IMR-90 (cell line): ENCODE measurements around the gene AMBRA1. TPM values are rescaled to one million over a fixed set of nuclear protein-coding genes. Genes with fewer than 3 reads are reported as not detected.

ENCODE experiments used
- ATAC-seq: fragments of 200-7000 bp; cut with Tn5 transposase; 2 replicates; pipeline ENCODE4 v1.9.1; 2020; ENCODE audit warnings: low read depth, mild to moderate bottlenecking, moderate library complexity
- BruUV-seq: library from RNA; stranded (reverse); fragments of 400-500 nt; replicated peaks from 2 replicates; lab custom pipeline; 2021; lab: Mats Ljungman, UMichigan
- CTCF ChIA-PET: fragments of 300-600 bp; formaldehyde crosslinking; extraction: SDS; loops from one replicate; lab custom pipeline; 2021; ENCODE audit warnings: antibody characterized with exemption; lab: Yijun Ruan, JAX
- POLR2A ChIA-PET: fragments of 300-600 bp; sonication (Branson Sonifier 250); formaldehyde crosslinking; loops from one replicate; lab custom pipeline; 2022; ENCODE audit warnings: antibody characterized with exemption; ENCODE audit not compliant: unreplicated experiment; lab: Charles Lee
- DNase-seq: peaks from one replicate; pipeline ENCODE4 v3.0.0; 2013
- H2AFZ ChIP-seq: replicated peaks from 2 replicates; pipeline ENCODE3; 2013; ENCODE audit warnings: low read length, mild to moderate bottlenecking; ENCODE audit not compliant: poor library complexity
- H2AK5ac ChIP-seq: 2 replicates; pipeline ENCODE4 v1.6.1; 2013; ENCODE audit warnings: low read depth, low read length, inconsistent platforms
- H2AK9ac ChIP-seq: replicated peaks from 2 replicates; pipeline ENCODE3; 2013; ENCODE audit warnings: mild to moderate bottlenecking, low read depth, low read length, moderate library complexity; ENCODE audit not compliant: poor library complexity
- H2BK120ac ChIP-seq: 2 replicates; pipeline ENCODE4 v1.6.1; 2013; ENCODE audit warnings: low read depth, low read length, inconsistent platforms
- H2BK15ac ChIP-seq: 3 replicates; pipeline ENCODE4 v1.6.1; 2013; ENCODE audit warnings: low read depth, low read length, inconsistent platforms
- H2BK20ac ChIP-seq: 2 replicates; pipeline ENCODE4 v1.6.1; 2013; ENCODE audit warnings: low read depth, mild to moderate bottlenecking, inconsistent platforms, low read length, moderate library complexity
- H2BK5ac ChIP-seq: 2 replicates; pipeline ENCODE4 v1.6.1; 2013; ENCODE audit warnings: mild to moderate bottlenecking, low read depth, low read length, inconsistent platforms; ENCODE audit not compliant: poor library complexity, severe bottlenecking
- H3K14ac ChIP-seq: replicated peaks from 2 replicates; pipeline ENCODE4 v1.6.1; 2013; ENCODE audit warnings: low read depth, low read length, inconsistent platforms
- H3K18ac ChIP-seq: 2 replicates; pipeline ENCODE4 v1.6.1; 2013; ENCODE audit warnings: low read depth, low read length, control low read depth
- H3K23ac ChIP-seq: 2 replicates; pipeline ENCODE4 v1.6.1; 2013; ENCODE audit warnings: low read depth, low read length, inconsistent platforms
- H3K27ac ChIP-seq: 2 replicates; pipeline ENCODE4 v1.5.1; 2013; ENCODE audit warnings: mild to moderate bottlenecking, control low read depth, low read length; ENCODE audit not compliant: insufficient read depth
- H3K27me3 ChIP-seq: 2 replicates; pipeline ENCODE4 v1.6.1; 2013; ENCODE audit warnings: low read length; ENCODE audit not compliant: control insufficient read depth, insufficient read depth
- H3K36me3 ChIP-seq: 2 replicates; pipeline ENCODE4 v1.6.1; 2013; ENCODE audit warnings: low read length, mixed read lengths; ENCODE audit not compliant: control insufficient read depth, insufficient read depth
- H3K4ac ChIP-seq: 2 replicates; pipeline ENCODE4 v1.6.1; 2013; ENCODE audit warnings: low read depth, low read length, inconsistent platforms
- H3K4me1 ChIP-seq: 2 replicates; pipeline ENCODE4 v1.6.1; 2013; ENCODE audit warnings: low read length, mixed read lengths; ENCODE audit not compliant: control insufficient read depth, insufficient read depth
- H3K4me2 ChIP-seq: 2 replicates; pipeline ENCODE4 v1.6.1; 2013; ENCODE audit warnings: low read depth, mild to moderate bottlenecking, control low read depth, low read length, moderate library complexity
- H3K4me3 ChIP-seq: 2 replicates; pipeline ENCODE4 v1.5.1; 2013; ENCODE audit warnings: low read depth, mild to moderate bottlenecking, control low read depth, low read length, moderate library complexity; ENCODE audit not compliant: insufficient read depth
- H3K56ac ChIP-seq: 2 replicates; pipeline ENCODE4 v1.6.1; 2013; ENCODE audit warnings: low read length, inconsistent platforms; ENCODE audit not compliant: insufficient read depth; ENCODE audit errors: extremely low read depth
- H3K79me1 ChIP-seq, 2 experiments: 2 replicates each; pipeline ENCODE4 v1.6.1; 2013; ENCODE audit warnings: low read length in 2 of 2, inconsistent platforms in 1 of 2, low read depth in 1 of 2
- H3K9ac ChIP-seq: 2 replicates; pipeline ENCODE4 v1.6.1; 2013; ENCODE audit warnings: low read depth, low read length, control low read depth
- H3K9me1 ChIP-seq: 2 replicates; pipeline ENCODE4 v1.6.1; 2013; ENCODE audit warnings: low read length, inconsistent platforms; ENCODE audit not compliant: insufficient read depth
- H3K9me3 ChIP-seq: 2 replicates; pipeline ENCODE4 v1.6.1; 2013; ENCODE audit warnings: low read length; ENCODE audit not compliant: control insufficient read depth, insufficient read depth
- H4K20me1 ChIP-seq: 2 replicates; pipeline ENCODE4 v1.6.1; 2013; ENCODE audit warnings: low read length, inconsistent platforms; ENCODE audit not compliant: insufficient read depth
- H4K5ac ChIP-seq: 2 replicates; pipeline ENCODE4 v1.6.1; 2013; ENCODE audit warnings: mild to moderate bottlenecking, low read depth, low read length, control low read depth
- H4K8ac ChIP-seq, 2 experiments: 2 replicates each; pipeline ENCODE4 v1.6.1; 2013; ENCODE audit warnings: low read depth in 2 of 2, low read length in 2 of 2, control low read depth in 1 of 2, inconsistent platforms in 1 of 2
- H4K91ac ChIP-seq: 2 replicates; pipeline ENCODE4 v1.6.1; 2013; ENCODE audit warnings: low read depth, low read length, inconsistent platforms; ENCODE audit not compliant: insufficient read depth
- CEBPB ChIP-seq: IDR thresholded peaks from 2 replicates; pipeline ENCODE4 v1.6.1; 2012; ENCODE audit warnings: low read depth, low read length, improper control_type of control experiment
- FOS ChIP-seq: fragments of 150-350 bp; IDR thresholded peaks from 2 replicates; pipeline ENCODE4 v1.6.1; 2016; ENCODE audit warnings: low read depth, low read length
- NFE2L2 ChIP-seq: fragments of 150-350 bp; IDR thresholded peaks from 2 replicates; pipeline ENCODE4 v1.6.1; 2016; ENCODE audit warnings: low read depth, mild to moderate bottlenecking, low read length
- POLR2A ChIP-seq: IDR thresholded peaks from 2 replicates; pipeline ENCODE4 v1.6.1; 2012; ENCODE audit warnings: mild to moderate bottlenecking, low read depth, low read length
- RAD21 ChIP-seq: IDR thresholded peaks from 2 replicates; pipeline ENCODE4 v1.6.1; 2012; ENCODE audit warnings: low read length, improper control_type of control experiment
- RFX5 ChIP-seq: IDR thresholded peaks from 2 replicates; pipeline ENCODE4 v1.8.0; 2012; ENCODE audit warnings: low read depth, mild to moderate bottlenecking, low read length, moderate library complexity
- WGBS, 2 experiments: methylation state at CpG; one replicate each; pipeline versions ENCODE4 v1.1.5 to v1.1.7; 2013; ENCODE audit warnings: missing lambda C conversion rate in 2 of 2; ENCODE audit not compliant: insufficient read length in 1 of 2; ENCODE audit errors: extremely low coverage in 2 of 2; 5-methylcytosine and 5-hydroxymethylcytosine counted together
- dilution Hi-C: fragments of 300-500 bp; cut with HindIII; formaldehyde crosslinking; loops from one replicate; pipeline ENCODE4 v1.14.3; 2018; ENCODE audit warnings: low sequenced_read_pairs; ENCODE audit not compliant: unreplicated experiment
- in situ Hi-C: fragments of 300-500 bp; cut with MboI; formaldehyde crosslinking; loops from 3 replicates; pipeline ENCODE4 v1.14.3; 2019; ENCODE audit warnings: low sequenced_read_pairs, inconsistent platforms, mixed read lengths
- intact Hi-C: fragments of 100-400 bp; cut with micrococcal nuclease; formaldehyde crosslinking; loops from 2 replicates; pipeline ENCODE4 v1.10.0; 2022
- polyA plus RNA-seq, 3 experiments: library from polyadenylated mRNA; depleted of rRNA; stranded (reverse); fragments of >200 nt; gene quantifications; 2 replicates each; pipeline ENCODE4 v1.2.3, GENCODE V29; 2012; ENCODE audit warnings: low replicate concordance in 1 of 3
- total RNA-seq: library from RNA; depleted of rRNA; stranded (reverse); fragments of >200 nt; gene quantifications from 2 replicates; pipeline ENCODE4 v1.2.3, GENCODE V29; 2012
- TF ChIP-seq, protein P1 (sequence below): fragments of 150-350 bp; IDR thresholded peaks from 2 replicates; pipeline ENCODE4 v1.6.1; 2017; ENCODE audit warnings: mild to moderate bottlenecking, antibody characterized with exemption, low read length, low read depth

Gene AMBRA1
- total and polyA plus RNA-seq, 2 of the 4 experiments (the other 2 are of a cell fraction), result 9.4 to 18.3 TPM

DNA sequence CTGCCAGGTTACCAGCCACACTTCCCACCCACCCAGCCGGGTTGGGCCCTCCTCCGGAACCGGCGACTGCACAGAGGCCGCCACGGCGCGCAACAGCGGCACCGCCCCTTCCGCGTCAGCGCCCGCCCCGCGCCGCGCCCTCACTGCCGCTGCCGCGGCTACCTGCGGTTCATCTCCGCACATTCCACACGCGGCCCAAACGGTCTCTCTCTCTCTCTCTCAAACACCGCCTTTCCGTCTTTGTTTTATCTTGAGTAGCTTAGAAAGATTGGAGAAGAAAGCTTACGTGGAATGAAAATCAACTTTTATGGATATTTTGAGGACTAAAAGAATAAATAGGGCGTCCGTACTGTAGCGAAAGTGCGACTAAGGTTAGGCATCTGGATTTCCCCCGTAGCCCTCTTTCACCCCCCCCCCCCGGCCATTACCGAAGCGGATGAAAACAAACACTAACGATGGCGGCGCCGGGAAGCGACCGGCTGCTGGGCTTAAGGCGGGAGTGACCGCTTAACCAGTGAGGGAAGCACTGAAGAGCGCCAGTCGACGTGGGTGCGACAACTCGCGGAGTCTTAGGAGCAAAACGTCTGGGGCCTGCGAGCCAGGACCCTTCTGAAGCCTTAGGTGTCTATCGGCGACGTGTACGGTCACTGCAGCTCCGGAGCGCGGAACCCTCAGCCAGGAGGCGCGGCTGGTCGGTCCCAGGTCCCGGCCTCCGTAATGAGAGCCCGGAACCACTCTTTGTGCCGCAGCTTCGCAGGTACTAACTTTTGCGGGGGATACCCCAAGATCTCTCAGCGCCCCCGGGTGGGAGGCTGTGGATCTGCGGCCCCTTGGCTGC is 23.5 kb upstream of the AMBRA1 start, which contains the start of the genes ATG13 and HARBI1 (continued):
- TF ChIP-seq CEBPB, result no peak
- no peak for TF ChIP-seq NFE2L2
- no peak for TF ChIP-seq RFX5
- no peak for TF ChIP-seq FOS

DNA sequence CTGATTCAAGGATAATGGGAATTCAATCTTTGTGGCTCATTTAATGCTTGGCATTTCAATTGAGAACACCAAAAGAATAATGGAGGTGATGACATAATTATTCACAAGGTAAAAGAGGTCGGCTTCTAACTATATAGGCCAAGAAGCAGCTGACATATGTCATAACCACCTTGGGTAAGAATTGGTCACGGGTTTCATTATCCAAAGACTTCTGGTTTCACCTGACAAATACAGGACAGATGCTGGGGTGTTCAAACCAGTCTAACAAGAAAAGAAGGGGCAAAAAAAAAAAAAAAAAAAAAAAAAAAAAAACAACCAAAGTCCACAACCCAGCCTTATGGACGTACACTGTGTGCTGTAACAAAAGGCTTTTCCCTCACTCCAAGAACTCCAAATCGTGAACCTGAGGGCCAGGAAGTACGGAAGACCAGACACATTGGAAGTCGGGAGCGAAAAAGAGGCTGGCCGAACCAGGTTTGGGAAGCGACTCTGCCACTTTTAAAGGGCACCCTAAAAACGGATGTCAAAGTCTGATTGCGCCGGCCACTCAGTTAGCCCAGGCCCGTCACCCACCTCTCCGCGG is 22.8 kb upstream of the AMBRA1 start:
- Histone ChIP-seq H2BK5ac (peak overlapping the region; percentile 65), H3K79me1 (peaks cover 16 to 48% of the 10 kb centered on the region in 2 experiments), H3K4me3 (peak overlapping the region; percentile 90), H3K4me2 (peak overlapping the region; percentile 87), H2BK15ac (0 out of 3 replicates have a peak overlapping the region, but pooled peaks have one; percentile 39), H2BK120ac (peak overlapping the region; percentile 49; the same call in 1 of the 2 replicates), H3K23ac (peak overlapping the region; percentile 90), H3K27ac (peak overlapping the region; percentile 63), H2AK5ac (peak overlapping the region; percentile 81; the same call in 1 of the 2 replicates), H2AFZ (peak overlapping the region; percentile 95), H4K5ac (peak overlapping the region; percentile 62), H4K8ac (peak overlapping the region; percentile 95 to 99), H3K27me3 (no peaks in the 10 kb centered on the region), H3K36me3 (peaks cover 1% of the 10 kb centered on the region; the same call in 1 of the 2 replicates), H3K4ac (peak overlapping the region; percentile 92), H3K4me1 (peaks cover 5% of the 10 kb centered on the region; the same call in 1 of the 2 replicates), H2BK20ac (no peak overlapping the region), H3K18ac (peak overlapping the region; percentile 6), H3K9me1 (peaks cover 6% of the 10 kb centered on the region; the same call in 1 of the 2 replicates), H3K14ac (peak overlapping the region; percentile 98), H4K91ac (peak overlapping the region; percentile 81), H4K20me1 (no peaks in the 10 kb centered on the region), H3K56ac (peak overlapping the region; percentile 81), H2AK9ac (peak overlapping the region; percentile 83), H3K9ac (peak overlapping the region; percentile 87), H3K9me3 (no peaks in the 10 kb centered on the region)
- intact Hi-C loops (loop anchor here (1.0 kb wide), 1 partner anchor 227 kb away; no protein-coding TSS in a partner anchor), in situ Hi-C loops (no loop called here), dilution Hi-C loops (no loop called here)
- WGBS, 2 experiments, result 0% methylated on average over 5 of the region's 15 CpGs; no CpG with 5 or more reads in 1 of the 2 experiments
- TF ChIP-seq, protein P1, sequence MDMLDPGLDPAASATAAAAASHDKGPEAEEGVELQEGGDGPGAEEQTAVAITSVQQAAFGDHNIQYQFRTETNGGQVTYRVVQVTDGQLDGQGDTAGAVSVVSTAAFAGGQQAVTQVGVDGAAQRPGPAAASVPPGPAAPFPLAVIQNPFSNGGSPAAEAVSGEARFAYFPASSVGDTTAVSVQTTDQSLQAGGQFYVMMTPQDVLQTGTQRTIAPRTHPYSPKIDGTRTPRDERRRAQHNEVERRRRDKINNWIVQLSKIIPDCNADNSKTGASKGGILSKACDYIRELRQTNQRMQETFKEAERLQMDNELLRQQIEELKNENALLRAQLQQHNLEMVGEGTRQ, result no peak
- no peak for TF ChIP-seq RAD21
- TF ChIP-seq POLR2A, result peak; percentile 77
- ChIA-PET POLR2A (no interaction called here), CTCF (no interaction called here)
- ATAC-seq (no peak), DNase-seq (peak; percentile 31)
- BruUV-seq, result TSS peak; percentile 88
